Naive B cell (primary cell): ENCODE results near the gene RETREG3. TPM values are rescaled to one million over a fixed set of nuclear protein-coding genes. Genes with fewer than 3 reads are reported as not detected.
A peak's percentile ranks its signal among the peaks of the same experiment; 100 is the strongest.
"Not testable (repeated sequence)": the region's sequence is repeated elsewhere in the genome, so short reads cannot be mapped to it uniquely, and the experiment has no call there.

Experiments
- ATAC-seq, 2 donors: fragments of 150-1000 bp; cut with Tn5 transposase; 2 replicates each; pipeline ENCODE4 v1.10.0; 2021; ENCODE audit warnings: low read depth in 2 of 2, mild to moderate bottlenecking in 2 of 2, moderate library complexity in 2 of 2
- DNase-seq: peaks from one replicate; pipeline ENCODE4 v3.0.0; 2022
- H3K27ac Mint-ChIP-seq, 6 donors: one replicate each; pipeline ENCODE4 v1.8.0; 2020 to 2022; ENCODE audit warnings: mild to moderate bottlenecking in 6 of 6, mixed read lengths in 6 of 6, moderate library complexity in 5 of 6, inconsistent platforms in 2 of 6
- H3K27me3 Mint-ChIP-seq, 3 donors: one replicate each; pipeline ENCODE4 v1.8.0; 2021 to 2022; ENCODE audit warnings: mixed read lengths in 3 of 3, mild to moderate bottlenecking in 1 of 3
- H3K36me3 Mint-ChIP-seq, 2 donors: one replicate each; pipeline ENCODE4 v1.8.0; 2020 to 2022; ENCODE audit warnings: mixed read lengths in 2 of 2, inconsistent platforms in 1 of 2, mild to moderate bottlenecking in 1 of 2
- H3K4me1 Mint-ChIP-seq, 3 donors: one replicate each; pipeline ENCODE4 v1.8.0; 2020 to 2022; ENCODE audit warnings: mixed read lengths in 3 of 3, inconsistent platforms in 1 of 3, mild to moderate bottlenecking in 1 of 3, moderate library complexity in 1 of 3
- H3K4me3 Mint-ChIP-seq, 8 donors: one replicate each; pipeline ENCODE4 v1.8.0; 2020 to 2022; ENCODE audit warnings: mild to moderate bottlenecking in 8 of 8, mixed read lengths in 8 of 8, moderate library complexity in 8 of 8, inconsistent platforms in 2 of 8
- H3K9me3 Mint-ChIP-seq, 7 donors: one replicate each; pipeline ENCODE4 v1.8.0; 2020 to 2022; ENCODE audit warnings: mixed read lengths in 7 of 7, mild to moderate bottlenecking in 5 of 7, inconsistent platforms in 2 of 7, moderate library complexity in 1 of 7
- polyA plus RNA-seq, 6 donors: library from polyadenylated mRNA; unstranded; fragments of 300-500 nt; fragmentation: Illumina TruSeq; gene quantifications; one replicate each; pipeline ENCODE4 v1.2.3, GENCODE V29; 2021; ENCODE audit warnings: low read depth in 6 of 6

Gene RETREG3
- polyA plus RNA-seq, 6 donors from 2014 or later = 132 to 161 (median 140) TPM

GRCh38 chr17:42548993-42549755 is 60.0 kb downstream of the RETREG3 start:
- ATAC-seq = no peak
- H3K9me3 Mint-ChIP-seq = no peaks in the 10 kb centered on the region
- no peaks in the 10 kb centered on the region for H3K36me3 Mint-ChIP-seq
- no peaks in the 10 kb centered on the region for H3K27me3 Mint-ChIP-seq
- peaks cover 17 to 48% (median 27%) of the 10 kb centered on the region in 3 donors for H3K4me1 Mint-ChIP-seq
- no peak for DNase-seq
- peak overlapping the region in 3 of 6 donors; percentile 26 to 78 (median 63) for H3K27ac Mint-ChIP-seq
- H3K4me3 Mint-ChIP-seq = peak overlapping the region in 7 of 8 donors; percentile 35 to 78 (median 76)

DNA sequence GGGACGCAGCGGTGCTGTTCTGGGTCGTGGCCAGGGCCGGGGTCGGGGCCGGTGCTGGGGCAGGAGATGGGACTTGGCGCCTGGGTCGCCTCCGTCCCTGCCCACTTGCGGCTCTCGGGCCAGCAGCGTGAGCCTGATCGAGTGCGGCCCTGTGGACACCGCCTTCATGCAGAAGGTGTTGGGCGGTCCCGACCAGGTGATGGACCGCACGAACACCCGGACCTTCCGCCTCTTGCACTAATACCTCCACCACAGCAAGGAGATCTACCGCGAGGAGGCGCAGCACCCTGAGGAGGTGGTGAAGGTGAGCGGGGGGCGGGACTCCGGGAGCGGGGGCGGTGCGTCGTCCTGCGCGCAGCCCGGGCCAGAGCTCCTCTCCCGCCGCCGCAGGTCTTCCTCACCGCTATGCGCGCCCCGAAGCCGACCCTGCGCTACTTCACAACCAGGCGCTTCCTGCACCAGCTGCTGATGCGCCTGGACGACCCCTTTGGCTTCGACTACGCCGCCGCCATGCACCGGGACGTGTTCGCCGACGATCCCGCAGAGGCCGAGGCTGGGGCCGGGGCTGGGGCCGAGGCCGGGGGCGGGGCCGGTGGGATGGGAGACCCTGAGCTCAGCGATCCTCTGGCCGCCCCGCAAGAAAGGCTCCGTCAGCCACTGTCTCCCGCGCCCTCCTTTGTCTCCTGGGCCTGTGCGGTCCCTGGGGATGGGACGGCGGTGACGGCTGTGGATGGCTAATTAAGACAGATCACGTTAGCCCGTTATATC is 60.9 kb downstream of the RETREG3 start:
- no peaks in the 10 kb centered on the region for H3K27me3 Mint-ChIP-seq
- DNase-seq (peak; percentile 82), ATAC-seq (peak; percentile 91)
- peak overlapping the region; percentile 63 to 77 (median 70) for H3K4me3 Mint-ChIP-seq
- H3K9me3 Mint-ChIP-seq = no peaks in the 10 kb centered on the region
- peaks cover 14 to 39% (median 25%) of the 10 kb centered on the region in 3 donors for H3K4me1 Mint-ChIP-seq
- no peaks in the 10 kb centered on the region for H3K36me3 Mint-ChIP-seq
- peak overlapping the region in 1 of 6 donors; percentile 78 for H3K27ac Mint-ChIP-seq

- Mint-ChIP-seq H3K27ac (no peak overlapping the region), H3K4me3 (peak overlapping the region in 7 of 8 donors; percentile 15 to 75 (median 47)), H3K36me3 (no peaks in the 10 kb centered on the region), H3K27me3 (no peaks in the 10 kb centered on the region), H3K4me1 (peaks cover 14 to 33% (median 23%) of the 10 kb centered on the region in 3 donors), H3K9me3 (no peaks in the 10 kb centered on the region)
- DNase-seq (no peak), ATAC-seq (no peak)
Observed at GRCh38 chr17:42547698-42548069, 61.5 kb downstream of the RETREG3 start.

GRCh38 chr17:42547001-42547461 is 62.1 kb downstream of the RETREG3 start:
- no peaks in the 10 kb centered on the region for H3K9me3 Mint-ChIP-seq
- no peaks in the 10 kb centered on the region for H3K27me3 Mint-ChIP-seq
- H3K36me3 Mint-ChIP-seq = no peaks in the 10 kb centered on the region
- no peak overlapping the region for H3K27ac Mint-ChIP-seq
- no peak for ATAC-seq
- no peak for DNase-seq
- H3K4me1 Mint-ChIP-seq = peaks cover 14 to 27% (median 17%) of the 10 kb centered on the region in 3 donors
- H3K4me3 Mint-ChIP-seq = peak overlapping the region in 2 of 8 donors; percentile 43 to 46

- not testable (repeated sequence) for H3K4me3 Mint-ChIP-seq, H3K36me3 Mint-ChIP-seq, H3K27me3 Mint-ChIP-seq, H3K9me3 Mint-ChIP-seq, ATAC-seq, DNase-seq
- peak overlapping the region in 1 of 6 donors; percentile 21 for H3K27ac Mint-ChIP-seq
- H3K4me1 Mint-ChIP-seq = peaks cover 12 to 21% (median 15%) of the 10 kb centered on the region in 3 donors
Observed at GRCh38 chr17:42545755-42546505, 63.2 kb downstream of the RETREG3 start.

DNA sequence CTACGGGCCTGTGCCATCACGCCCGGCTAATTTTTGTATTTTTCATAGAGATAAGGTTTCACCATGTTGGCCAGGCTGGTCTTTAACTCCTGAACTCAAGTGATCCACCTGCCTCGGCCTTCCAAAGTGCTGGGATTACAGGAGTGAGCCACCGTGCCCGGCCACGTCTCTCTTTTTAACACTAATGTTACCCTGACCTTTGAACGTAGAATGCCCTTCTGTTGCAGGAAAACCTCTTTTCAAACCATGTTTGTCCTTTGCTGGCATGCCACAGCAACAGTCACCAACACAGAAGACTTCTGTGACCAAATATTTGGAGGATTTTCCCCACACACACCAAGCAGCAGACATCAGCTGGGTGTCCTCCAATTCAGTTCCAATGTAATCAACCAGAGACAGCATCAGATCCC is 64.3 kb downstream of the RETREG3 start:
- H3K36me3 Mint-ChIP-seq = no peaks in the 10 kb centered on the region
- no peaks in the 10 kb centered on the region for H3K27me3 Mint-ChIP-seq
- ATAC-seq = no peak
- H3K27ac Mint-ChIP-seq = peak overlapping the region in 1 of 6 donors; percentile 14
- H3K4me1 Mint-ChIP-seq = peaks cover 10 to 17% (median 13%) of the 10 kb centered on the region in 3 donors
- H3K9me3 Mint-ChIP-seq = no peaks in the 10 kb centered on the region
- DNase-seq = no peak
- no peak overlapping the region for H3K4me3 Mint-ChIP-seq

- H3K36me3 Mint-ChIP-seq = no peaks in the 10 kb centered on the region
- no peaks in the 10 kb centered on the region for H3K9me3 Mint-ChIP-seq
- ATAC-seq (no peak), DNase-seq (no peak)
- H3K27me3 Mint-ChIP-seq = no peaks in the 10 kb centered on the region
- H3K4me1 Mint-ChIP-seq = peaks cover 7 to 15% (median 8%) of the 10 kb centered on the region in 3 donors
- peak overlapping the region in 1 of 6 donors; percentile 72 for H3K27ac Mint-ChIP-seq
- no peak overlapping the region for H3K4me3 Mint-ChIP-seq
Observed at GRCh38 chr17:42543190-42544079, 65.7 kb downstream of the RETREG3 start.

- no peaks in the 10 kb centered on the region for H3K9me3 Mint-ChIP-seq
- H3K36me3 Mint-ChIP-seq = no peaks in the 10 kb centered on the region
- H3K27me3 Mint-ChIP-seq = no peaks in the 10 kb centered on the region
- H3K4me3 Mint-ChIP-seq = peak overlapping the region in 2 of 8 donors; percentile 24 to 27
- no peak for ATAC-seq
- peaks cover 19 to 25% (median 21%) of the 10 kb centered on the region in 3 donors for H3K4me1 Mint-ChIP-seq
- no peak for DNase-seq
- peak overlapping the region in 1 of 6 donors; percentile 43 for H3K27ac Mint-ChIP-seq
Observed at GRCh38 chr17:42541041-42541833, 67.9 kb downstream of the RETREG3 start.

GRCh38 chr17:42540558-42540957 is 68.6 kb downstream of the RETREG3 start:
- DNase-seq, ATAC-seq, H3K9me3 Mint-ChIP-seq, H3K27me3 Mint-ChIP-seq, H3K36me3 Mint-ChIP-seq: not testable (repeated sequence)
- Mint-ChIP-seq H3K4me3 (peak overlapping the region in 2 of 8 donors; percentile 27 to 47), H3K27ac (peak overlapping the region in 1 of 6 donors; percentile 65), H3K4me1 (peaks cover 22 to 29% (median 25%) of the 10 kb centered on the region in 3 donors)

GRCh38 chr17:42538482-42538881 is 70.7 kb downstream of the RETREG3 start:
- Mint-ChIP-seq H3K27ac (peak overlapping the region in 2 of 6 donors; percentile 60 to 70), H3K27me3 (no peaks in the 10 kb centered on the region), H3K9me3 (no peaks in the 10 kb centered on the region), H3K36me3 (no peaks in the 10 kb centered on the region), H3K4me1 (peaks cover 28 to 34% (median 29%) of the 10 kb centered on the region in 3 donors), H3K4me3 (peak overlapping the region in 5 of 8 donors; percentile 12 to 89 (median 84))
- DNase-seq (no peak), ATAC-seq (no peak)

DNA sequence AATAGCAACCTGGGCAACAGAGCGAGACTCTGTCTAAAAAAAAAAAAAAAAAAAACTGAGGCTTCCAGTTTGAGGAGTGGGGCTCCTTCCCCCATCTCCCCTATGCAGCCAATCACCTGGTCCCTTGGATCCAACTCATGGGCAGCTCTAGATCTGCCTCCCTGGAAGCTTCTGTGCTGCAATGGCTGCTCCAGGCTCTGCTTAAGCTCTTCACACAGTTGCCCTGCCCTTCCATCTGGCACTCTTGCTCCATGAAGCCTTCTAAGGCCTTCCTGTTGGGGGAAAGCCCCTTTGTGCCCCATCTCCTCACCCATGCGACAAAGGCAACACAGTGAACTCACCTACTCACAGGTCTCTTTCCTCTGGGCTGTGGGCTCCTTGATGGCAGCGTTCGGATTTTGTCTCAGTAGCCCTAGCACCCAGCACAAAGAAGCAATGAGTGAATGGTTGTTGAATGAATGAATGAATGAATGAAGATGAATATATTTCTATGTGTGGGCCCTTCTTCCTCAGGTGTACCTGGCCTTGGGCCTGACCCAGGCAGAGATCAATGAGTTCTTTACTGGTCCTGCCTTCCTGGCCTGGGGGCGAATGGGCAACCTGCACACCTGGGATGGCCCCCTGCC is 71.2 kb downstream of the RETREG3 start:
- no peaks in the 10 kb centered on the region for H3K36me3 Mint-ChIP-seq
- peaks cover 28 to 34% (median 29%) of the 10 kb centered on the region in 3 donors for H3K4me1 Mint-ChIP-seq
- ATAC-seq (no peak), DNase-seq (no peak)
- peak overlapping the region in 3 of 6 donors; percentile 60 to 76 (median 64) for H3K27ac Mint-ChIP-seq
- no peaks in the 10 kb centered on the region for H3K9me3 Mint-ChIP-seq
- no peaks in the 10 kb centered on the region for H3K27me3 Mint-ChIP-seq
- H3K4me3 Mint-ChIP-seq = peak overlapping the region; percentile 61 to 89 (median 78)
